ENCODE measurements around the gene FOXJ3. TPM values are rescaled to one million over a fixed set of nuclear protein-coding genes. Genes with fewer than 3 reads are reported as not detected.

The FOXJ3 gene
- total RNA-seq, 4 donors from 2014 or later, result 34.5 to 40.0 (median 36.1) TPM

DNA sequence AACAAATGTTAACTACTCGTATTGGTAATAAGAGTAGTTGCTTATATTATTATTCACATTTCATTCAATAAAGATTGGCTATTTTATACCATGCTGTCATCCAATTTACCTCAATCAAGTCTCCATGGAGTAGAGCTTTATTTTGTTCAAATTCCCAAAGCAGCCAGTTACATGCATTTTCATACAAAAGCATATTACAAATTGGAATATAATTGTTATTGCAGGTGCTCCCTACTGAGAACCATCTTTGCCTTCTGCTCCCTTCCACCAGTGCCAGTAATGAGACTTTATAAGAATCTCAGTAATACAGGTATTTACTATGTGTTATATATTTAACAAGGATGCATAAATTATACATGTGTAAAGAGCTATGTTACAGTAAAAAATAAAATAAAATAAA lies 54.2 kb downstream of the FOXJ3 start:
- no peaks in the 10 kb centered on the region for H3K9me3 ChIP-seq
- DNase-seq (ENCODE audit: extremely low spot score), result no peak
- H3K27me3 ChIP-seq, result no peaks in the 10 kb centered on the region
- H3K4me3 ChIP-seq, result no peak overlapping the region
- WGBS, result 94% methylated on average over 1 of the region's 1 CpG
- no peak overlapping the region for H3K27ac ChIP-seq (replicated peaks in 1 of 4)
- TF ChIP-seq, protein P1, sequence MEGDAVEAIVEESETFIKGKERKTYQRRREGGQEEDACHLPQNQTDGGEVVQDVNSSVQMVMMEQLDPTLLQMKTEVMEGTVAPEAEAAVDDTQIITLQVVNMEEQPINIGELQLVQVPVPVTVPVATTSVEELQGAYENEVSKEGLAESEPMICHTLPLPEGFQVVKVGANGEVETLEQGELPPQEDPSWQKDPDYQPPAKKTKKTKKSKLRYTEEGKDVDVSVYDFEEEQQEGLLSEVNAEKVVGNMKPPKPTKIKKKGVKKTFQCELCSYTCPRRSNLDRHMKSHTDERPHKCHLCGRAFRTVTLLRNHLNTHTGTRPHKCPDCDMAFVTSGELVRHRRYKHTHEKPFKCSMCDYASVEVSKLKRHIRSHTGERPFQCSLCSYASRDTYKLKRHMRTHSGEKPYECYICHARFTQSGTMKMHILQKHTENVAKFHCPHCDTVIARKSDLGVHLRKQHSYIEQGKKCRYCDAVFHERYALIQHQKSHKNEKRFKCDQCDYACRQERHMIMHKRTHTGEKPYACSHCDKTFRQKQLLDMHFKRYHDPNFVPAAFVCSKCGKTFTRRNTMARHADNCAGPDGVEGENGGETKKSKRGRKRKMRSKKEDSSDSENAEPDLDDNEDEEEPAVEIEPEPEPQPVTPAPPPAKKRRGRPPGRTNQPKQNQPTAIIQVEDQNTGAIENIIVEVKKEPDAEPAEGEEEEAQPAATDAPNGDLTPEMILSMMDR (IDR thresholded peaks at IDR 0.05), result no peak
- TF ChIP-seq EP300 (IDR thresholded peaks at IDR 0.05) (no peak), POLR2AphosphoS5 (IDR thresholded peaks at IDR 0.05) (no peak), POLR2A (IDR thresholded peaks at IDR 0.05; ENCODE audit: low read depth) (no peak)
- intact Hi-C loops (cut with DNase I), result no loop called here
- peaks cover 0 to 20% (median 4%) of the 10 kb centered on the region in 4 donors for H3K36me3 ChIP-seq
- H3K4me1 ChIP-seq, result peaks cover 21 to 38% (median 25%) of the 10 kb centered on the region in 4 donors

DNA sequence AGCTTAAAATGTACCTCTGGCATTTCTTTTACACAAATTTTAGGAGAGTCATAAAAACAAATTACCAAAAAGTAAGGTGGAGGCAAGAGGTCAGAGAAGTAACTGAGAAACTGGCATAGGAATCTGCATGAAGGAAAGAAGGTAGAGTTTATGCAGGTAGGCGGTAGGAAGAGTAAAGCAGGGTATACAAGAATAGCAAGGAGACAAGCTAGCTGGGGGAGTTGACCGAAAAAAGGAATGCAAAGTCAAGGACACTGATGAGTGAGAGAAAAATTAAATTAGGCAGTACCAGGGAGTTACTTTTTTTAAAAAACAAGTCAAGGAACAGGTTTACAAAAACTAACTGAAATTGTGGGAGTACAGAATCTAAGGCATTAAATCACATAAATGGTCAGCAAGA lies 56.0 kb downstream of the FOXJ3 start:
- DNase-seq (ENCODE audit: extremely low spot score), result no peak
- TF ChIP-seq EP300 (IDR thresholded peaks at IDR 0.05) (no peak), POLR2AphosphoS5 (IDR thresholded peaks at IDR 0.05) (no peak), POLR2A (IDR thresholded peaks at IDR 0.05; ENCODE audit: low read depth) (no peak)
- TF ChIP-seq, protein P1 (IDR thresholded peaks at IDR 0.05), result no peak
- H3K4me1 ChIP-seq, result peaks cover 23 to 38% (median 25%) of the 10 kb centered on the region in 4 donors
- intact Hi-C loops (cut with DNase I), result no loop called here
- no peak overlapping the region for H3K27ac ChIP-seq (replicated peaks in 1 of 4)
- no peaks in the 10 kb centered on the region for H3K9me3 ChIP-seq
- peaks cover 0 to 27% (median 9%) of the 10 kb centered on the region in 4 donors for H3K36me3 ChIP-seq
- no peaks in the 10 kb centered on the region for H3K27me3 ChIP-seq
- WGBS, result 50% methylated on average over 2 of the region's 2 CpGs
- no peak overlapping the region for H3K4me3 ChIP-seq

DNA sequence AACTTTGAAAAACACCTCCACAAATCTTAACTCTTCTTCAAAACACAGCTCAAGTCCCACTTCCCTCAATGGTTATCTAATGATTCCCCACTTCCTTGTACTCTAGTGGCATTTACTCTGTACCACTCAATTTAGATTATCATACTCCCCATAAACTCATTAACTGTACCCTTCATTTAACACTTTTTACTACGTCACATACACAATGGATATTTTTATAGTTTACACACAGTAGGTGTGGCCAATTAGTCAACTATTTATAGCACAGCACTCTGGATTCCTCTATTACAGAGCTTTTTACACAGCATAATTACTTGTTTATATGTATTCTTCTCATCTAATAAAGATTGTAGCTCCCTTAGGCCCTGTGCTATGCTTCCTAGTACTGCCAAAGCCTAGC lies 62.1 kb downstream of the FOXJ3 start:
- Histone ChIP-seq H3K27ac (replicated peaks in 1 of 4) (no peak overlapping the region), H3K9me3 (no peaks in the 10 kb centered on the region), H3K36me3 (peaks cover 0 to 21% (median 9%) of the 10 kb centered on the region in 4 donors), H3K27me3 (no peaks in the 10 kb centered on the region), H3K4me3 (no peak overlapping the region), H3K4me1 (peaks cover 0 to 13% (median 6%) of the 10 kb centered on the region in 4 donors)
- intact Hi-C loops (cut with DNase I), result no loop called here
- WGBS, result 80% methylated on average over 1 of the region's 1 CpG
- no peak for TF ChIP-seq POLR2A (IDR thresholded peaks at IDR 0.05; ENCODE audit: low read depth)
- TF ChIP-seq, protein P1 (IDR thresholded peaks at IDR 0.05), result no peak
- TF ChIP-seq EP300 (IDR thresholded peaks at IDR 0.05), result no peak
- no peak for TF ChIP-seq POLR2AphosphoS5 (IDR thresholded peaks at IDR 0.05)
- DNase-seq (ENCODE audit: extremely low spot score), result no peak

DNA sequence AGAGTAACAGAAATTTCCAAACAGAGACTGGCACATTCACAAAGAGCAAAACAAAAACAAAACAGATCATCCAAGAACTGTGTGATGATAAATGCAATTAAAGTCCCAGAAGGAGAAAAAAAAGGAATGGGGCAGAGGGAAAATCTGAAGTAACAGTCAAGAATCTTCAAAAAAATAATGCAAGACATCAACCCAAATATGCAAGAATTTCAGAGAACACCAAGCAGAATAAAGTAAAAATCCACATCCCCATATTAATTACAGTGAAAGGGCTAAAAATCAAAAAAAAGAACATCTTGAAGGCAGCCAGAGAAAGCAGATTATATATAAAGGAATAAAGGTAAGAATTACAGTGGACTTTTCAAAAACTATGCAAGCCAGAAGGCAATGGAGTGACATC lies 67.1 kb downstream of the FOXJ3 start:
- DNase-seq (ENCODE audit: extremely low spot score), result no peak
- intact Hi-C loops (cut with DNase I), result no loop called here
- Histone ChIP-seq H3K4me1 (peaks cover 7 to 27% (median 23%) of the 10 kb centered on the region in 4 donors), H3K27me3 (no peaks in the 10 kb centered on the region), H3K36me3 (peaks cover 0 to 11% (median 4%) of the 10 kb centered on the region in 4 donors), H3K9me3 (no peaks in the 10 kb centered on the region), H3K27ac (replicated peaks in 1 of 4) (no peak overlapping the region), H3K4me3 (no peak overlapping the region)
- TF ChIP-seq POLR2AphosphoS5 (IDR thresholded peaks at IDR 0.05) (no peak), POLR2A (IDR thresholded peaks at IDR 0.05; ENCODE audit: low read depth) (no peak), EP300 (IDR thresholded peaks at IDR 0.05) (no peak)

DNA sequence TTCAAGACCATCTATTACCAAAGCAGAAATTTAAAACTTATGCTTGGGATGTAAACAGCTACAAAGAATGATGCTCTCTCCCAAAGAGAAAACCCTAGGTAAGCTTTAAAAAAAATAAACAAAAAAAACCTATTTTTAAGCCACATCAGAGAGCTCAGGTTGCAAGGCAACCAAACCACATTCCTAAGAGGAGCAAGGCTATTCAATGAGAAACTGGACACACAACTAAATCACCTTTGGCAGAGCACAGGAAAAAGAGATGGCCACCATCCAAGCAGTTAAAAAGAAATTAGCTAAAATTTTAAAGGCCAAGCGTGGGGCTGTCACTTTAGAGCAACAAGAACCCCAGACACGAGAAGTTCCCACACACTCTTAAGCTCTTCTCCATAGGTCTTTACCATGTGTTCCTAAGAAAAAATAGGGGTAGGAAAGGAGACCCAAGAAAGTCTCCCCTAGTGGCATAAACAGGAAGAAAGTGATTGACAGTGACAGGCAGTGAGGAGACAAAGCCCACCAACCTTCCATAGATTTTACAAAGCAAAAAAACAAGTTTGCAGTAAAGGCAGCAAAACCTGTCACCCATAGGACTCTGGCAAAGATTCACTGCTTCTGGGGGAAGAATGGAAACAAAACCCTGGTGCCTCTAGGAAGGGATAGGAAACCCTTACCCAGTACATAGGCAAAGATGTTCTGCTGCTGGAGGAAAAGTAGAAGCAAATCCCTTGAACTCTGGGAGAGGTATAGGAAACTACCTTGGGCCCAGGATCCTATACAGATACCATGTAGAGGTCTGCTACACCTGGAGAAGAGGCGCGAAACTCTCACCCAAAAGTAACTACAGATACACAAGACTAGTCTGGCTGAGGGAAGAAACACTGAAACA lies 68.5 kb downstream of the FOXJ3 start:
- no peak overlapping the region for H3K27ac ChIP-seq (replicated peaks in 1 of 4)
- H3K4me3 ChIP-seq, result no peak overlapping the region
- intact Hi-C loops (cut with DNase I), result no loop called here
- H3K36me3 ChIP-seq, result peaks cover 0 to 11% (median 4%) of the 10 kb centered on the region in 4 donors
- TF ChIP-seq POLR2A (IDR thresholded peaks at IDR 0.05; ENCODE audit: low read depth) (no peak), POLR2AphosphoS5 (IDR thresholded peaks at IDR 0.05) (no peak), EP300 (IDR thresholded peaks at IDR 0.05) (no peak)
- TF ChIP-seq, protein P1 (IDR thresholded peaks at IDR 0.05), result no peak
- H3K9me3 ChIP-seq, result no peaks in the 10 kb centered on the region
- H3K4me1 ChIP-seq, result peaks cover 7 to 26% (median 22%) of the 10 kb centered on the region in 4 donors
- WGBS, result 70% methylated on average over 4 of the region's 4 CpGs
- no peaks in the 10 kb centered on the region for H3K27me3 ChIP-seq
- no peak for DNase-seq (ENCODE audit: extremely low spot score)

Measured in esophagus muscularis mucosa (tissue), 4 donors.